GM12872 (cell line): ENCODE results near the gene PSMA5.

Experiments
- TF ChIP-seq, protein P1 (sequence below): IDR thresholded peaks from 3 replicates; pipeline ENCODE4 v1.5.1; 2011; ENCODE audit warnings: low read depth, mild to moderate bottlenecking, low read length, moderate library complexity; ENCODE audit not compliant: insufficient read depth

PSMA5 gene

DNA sequence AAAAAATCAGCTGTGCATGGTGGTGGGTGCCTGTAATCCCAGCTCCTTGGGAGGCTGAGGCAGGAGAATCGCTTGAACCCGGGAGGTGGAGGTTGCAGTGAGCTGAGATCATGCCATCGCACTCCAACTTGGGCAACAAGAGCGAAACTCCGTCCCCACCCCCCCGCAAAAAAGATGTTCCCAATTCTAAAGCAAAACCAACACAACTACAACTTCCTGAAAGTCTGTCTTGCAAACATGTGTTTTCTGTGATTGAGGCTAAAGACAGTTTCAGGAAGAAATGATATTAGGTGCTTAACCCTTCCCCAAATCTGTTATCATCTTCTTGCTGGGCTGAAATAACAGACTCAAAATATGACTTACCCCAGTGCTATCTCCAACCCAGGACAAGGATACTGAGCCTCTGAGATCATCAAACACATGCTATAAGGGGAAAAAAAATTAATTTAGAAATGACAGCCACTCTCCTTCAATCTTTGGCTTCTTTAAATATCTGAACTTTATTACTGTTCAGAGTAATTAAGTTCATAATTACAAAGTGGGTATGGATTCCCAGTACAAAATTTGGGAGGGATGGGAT, 57.0 kb downstream of the PSMA5 start:
- TF ChIP-seq, protein P1, sequence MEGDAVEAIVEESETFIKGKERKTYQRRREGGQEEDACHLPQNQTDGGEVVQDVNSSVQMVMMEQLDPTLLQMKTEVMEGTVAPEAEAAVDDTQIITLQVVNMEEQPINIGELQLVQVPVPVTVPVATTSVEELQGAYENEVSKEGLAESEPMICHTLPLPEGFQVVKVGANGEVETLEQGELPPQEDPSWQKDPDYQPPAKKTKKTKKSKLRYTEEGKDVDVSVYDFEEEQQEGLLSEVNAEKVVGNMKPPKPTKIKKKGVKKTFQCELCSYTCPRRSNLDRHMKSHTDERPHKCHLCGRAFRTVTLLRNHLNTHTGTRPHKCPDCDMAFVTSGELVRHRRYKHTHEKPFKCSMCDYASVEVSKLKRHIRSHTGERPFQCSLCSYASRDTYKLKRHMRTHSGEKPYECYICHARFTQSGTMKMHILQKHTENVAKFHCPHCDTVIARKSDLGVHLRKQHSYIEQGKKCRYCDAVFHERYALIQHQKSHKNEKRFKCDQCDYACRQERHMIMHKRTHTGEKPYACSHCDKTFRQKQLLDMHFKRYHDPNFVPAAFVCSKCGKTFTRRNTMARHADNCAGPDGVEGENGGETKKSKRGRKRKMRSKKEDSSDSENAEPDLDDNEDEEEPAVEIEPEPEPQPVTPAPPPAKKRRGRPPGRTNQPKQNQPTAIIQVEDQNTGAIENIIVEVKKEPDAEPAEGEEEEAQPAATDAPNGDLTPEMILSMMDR: no peak

- TF ChIP-seq, protein P1: no peak
Observed at GRCh38 chr1:109368464-109368863, 57.8 kb downstream of the PSMA5 start.

DNA sequence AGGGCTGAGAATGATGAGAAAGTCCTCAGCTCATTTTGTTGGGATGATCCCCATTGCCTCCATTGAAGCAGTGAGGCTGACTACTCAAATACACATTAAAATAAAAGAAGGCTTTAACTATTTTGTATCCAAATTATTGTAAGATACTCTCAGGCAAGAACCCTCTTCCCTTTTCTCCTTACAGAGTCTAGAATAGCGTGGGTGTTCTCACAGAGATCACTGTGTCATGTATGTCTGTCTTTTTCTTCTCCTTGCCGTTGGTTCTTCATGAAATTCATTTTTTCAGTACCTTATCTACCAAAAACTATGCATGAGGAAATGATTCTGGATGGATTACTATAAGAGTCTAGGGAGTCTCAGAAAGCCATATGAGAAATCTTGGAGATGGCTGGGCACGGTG, 58.6 kb downstream of the PSMA5 start:
- TF ChIP-seq, protein P1: no peak

DNA sequence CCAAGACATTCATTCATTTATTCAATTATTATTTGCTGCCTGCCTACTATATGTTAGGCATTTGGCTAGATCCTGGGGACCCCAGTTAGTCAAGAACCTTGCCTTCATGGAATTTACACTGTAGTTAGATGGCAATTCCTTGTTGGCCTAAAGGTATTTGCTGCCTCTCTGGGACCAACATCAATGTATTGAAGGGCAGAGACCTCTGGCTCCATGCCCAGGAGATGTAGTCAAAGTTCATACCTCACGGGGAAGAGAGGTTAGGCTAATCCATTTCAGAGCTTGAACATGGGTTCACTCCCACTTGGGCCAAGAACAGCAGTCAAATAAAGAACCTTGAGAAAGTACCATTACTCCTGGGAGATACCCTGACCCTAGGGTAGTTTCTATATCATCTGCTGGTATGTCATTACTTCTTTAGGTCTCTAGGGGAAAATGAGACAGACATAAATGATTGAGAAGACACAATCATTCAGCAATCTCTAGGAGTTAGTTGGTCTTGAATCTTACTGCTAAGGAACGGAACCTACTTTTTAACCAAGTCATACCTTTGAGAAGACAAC, 60.5 kb downstream of the PSMA5 start:
- TF ChIP-seq, protein P1: no peak

- TF ChIP-seq, protein P1: no peak
Observed at GRCh38 chr1:109361649-109362048, 64.6 kb downstream of the PSMA5 start.

- TF ChIP-seq, protein P1: no peak
Observed at GRCh38 chr1:109361069-109361468, 65.2 kb downstream of the PSMA5 start.

- TF ChIP-seq, protein P1: no peak
Observed at GRCh38 chr1:109357616-109358015, 68.6 kb downstream of the PSMA5 start.
